ENCODE results near the gene EDEM3.
"Not testable (repeated sequence)": the region's sequence is repeated elsewhere in the genome, so short reads cannot be mapped to it uniquely, and the experiment has no call there.

The EDEM3 gene

DNA sequence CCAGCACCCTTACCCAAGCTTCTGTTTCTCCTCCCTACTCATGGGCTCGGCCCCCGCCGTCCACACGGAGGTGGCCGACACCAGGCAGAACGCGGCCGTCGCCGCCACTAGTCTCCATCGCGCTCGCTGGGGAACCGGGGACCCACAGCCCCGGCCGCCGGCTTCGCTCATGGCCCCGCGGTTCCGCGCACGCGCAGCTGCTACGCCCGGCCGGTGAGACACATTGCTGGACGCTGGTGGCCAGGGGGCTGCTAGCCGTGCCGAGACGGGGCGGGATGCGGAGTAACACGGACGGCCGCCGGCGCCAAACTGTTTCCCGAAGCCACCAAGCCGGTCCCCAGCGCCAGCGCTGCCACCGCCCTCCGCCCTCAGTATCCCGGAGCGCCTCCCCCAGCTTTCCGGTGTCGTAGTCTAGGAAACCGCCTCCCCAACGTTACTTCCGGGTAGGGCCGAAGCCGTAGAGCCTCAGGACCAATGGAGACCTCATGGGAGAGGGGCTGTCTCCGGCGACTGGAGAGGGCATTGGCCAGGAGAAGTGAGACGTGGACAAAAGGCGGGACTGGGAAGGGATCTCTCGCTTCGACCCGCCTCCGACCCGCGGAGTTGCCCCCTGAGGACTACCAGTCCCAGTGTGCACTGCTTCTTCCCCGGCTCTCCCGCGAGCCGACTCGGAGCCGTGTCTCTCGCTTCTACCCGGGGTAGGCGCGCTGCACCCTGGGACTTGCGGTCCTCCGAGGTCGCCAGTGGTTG, at the start of gene EDEM3:
Gene EDEM3 (minus strand): TSS at position 383 of the 750 bp plus-strand sequence. CDS start 212 bp downstream, at position 171.
- DNase-seq, result peak; percentile 99

DNA sequence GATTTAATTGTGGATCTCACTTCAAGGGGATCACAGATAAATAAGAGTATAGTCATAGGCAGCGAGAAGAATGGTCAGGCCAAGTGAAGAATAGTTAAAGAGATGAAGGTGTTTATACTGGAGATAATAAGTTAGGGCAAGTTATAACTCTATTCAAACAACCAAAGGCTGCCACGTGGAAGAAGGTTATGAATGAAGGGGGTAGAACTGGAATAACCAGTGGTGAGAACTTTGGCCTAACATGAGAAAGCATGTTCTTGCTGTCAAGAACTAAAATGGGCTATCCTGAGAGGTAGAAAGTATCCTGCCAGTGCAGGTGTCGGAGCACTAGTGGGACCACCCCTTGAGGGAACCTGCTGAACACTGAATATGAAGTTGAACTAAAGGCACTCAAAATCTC, 49.6 kb upstream of the EDEM3 start:
- DNase-seq, result no peak

DNA sequence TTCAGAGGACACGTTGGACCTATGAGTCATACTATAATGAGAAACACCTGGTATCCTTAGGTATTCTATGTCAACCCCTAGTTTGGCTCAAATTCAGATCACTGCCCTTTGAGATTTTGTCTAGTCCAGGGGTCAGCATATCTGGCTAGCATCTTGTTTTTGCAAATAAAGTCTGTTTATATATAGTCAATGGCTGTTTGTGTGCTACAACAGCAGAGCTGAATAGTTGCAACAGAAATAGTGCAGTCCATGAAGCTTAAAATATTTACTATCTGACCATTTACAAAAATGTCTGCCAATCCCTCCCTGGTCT, 48.5 kb upstream of the EDEM3 start:
- no peak for DNase-seq

- no peak for DNase-seq
Measured at GRCh38 chr1:184802354-184803179, 47.9 kb upstream of the EDEM3 start.

DNA sequence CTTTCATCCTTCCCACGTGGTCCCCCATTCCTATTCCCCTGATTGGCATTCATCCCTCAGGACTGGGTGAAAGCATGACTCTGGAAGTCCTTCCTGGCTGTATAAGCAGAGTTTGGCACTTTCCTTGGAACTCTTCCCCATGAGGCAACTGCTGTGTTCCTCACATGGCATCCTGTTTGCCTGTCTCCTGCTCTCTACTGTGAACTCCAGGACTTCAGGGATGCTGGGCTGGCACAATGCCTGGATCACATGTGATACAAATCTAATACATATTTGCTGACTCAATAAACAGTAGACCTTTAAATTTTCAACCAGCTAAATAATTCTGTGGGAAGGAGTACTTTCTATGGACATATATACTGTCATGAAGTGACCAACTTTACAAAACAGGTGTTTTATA, 46.8 kb upstream of the EDEM3 start:
- no peak for DNase-seq

DNA sequence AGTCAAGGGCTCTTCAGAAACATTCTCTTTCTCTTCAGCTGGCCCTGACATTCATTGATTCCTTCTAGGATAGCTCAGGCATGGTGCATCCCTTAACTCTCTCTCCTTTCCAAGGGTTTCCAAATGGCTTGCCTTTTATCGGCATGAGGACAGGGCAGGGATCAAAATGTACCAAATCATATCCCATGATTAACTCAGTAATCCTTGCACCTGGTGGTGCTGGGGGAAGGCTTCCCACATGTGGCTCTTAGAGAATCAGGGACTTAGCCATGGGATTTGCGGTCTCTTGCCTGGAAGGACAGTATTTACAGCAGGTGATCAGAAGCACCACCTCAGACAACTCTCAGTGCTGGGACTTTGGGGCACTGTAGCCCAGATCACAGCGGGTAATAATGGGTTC, 46.2 kb upstream of the EDEM3 start:
- no peak for DNase-seq

GRCh38 chr1:184793967-184794366, 39.3 kb upstream of the EDEM3 start:
- DNase-seq, result no peak

- peak; percentile 93 for DNase-seq
Measured at GRCh38 chr1:184792450-184792969, 37.9 kb upstream of the EDEM3 start.

GRCh38 chr1:184791550-184791900, 36.9 kb upstream of the EDEM3 start:
- no peak for DNase-seq

- no peak for DNase-seq
Measured at GRCh38 chr1:184790642-184791549, 36.2 kb upstream of the EDEM3 start.

GRCh38 chr1:184789884-184790283, 35.2 kb upstream of the EDEM3 start:
- DNase-seq, result no peak

- DNase-seq, result no peak
Measured at GRCh38 chr1:184788970-184789369, 34.3 kb upstream of the EDEM3 start.

DNA sequence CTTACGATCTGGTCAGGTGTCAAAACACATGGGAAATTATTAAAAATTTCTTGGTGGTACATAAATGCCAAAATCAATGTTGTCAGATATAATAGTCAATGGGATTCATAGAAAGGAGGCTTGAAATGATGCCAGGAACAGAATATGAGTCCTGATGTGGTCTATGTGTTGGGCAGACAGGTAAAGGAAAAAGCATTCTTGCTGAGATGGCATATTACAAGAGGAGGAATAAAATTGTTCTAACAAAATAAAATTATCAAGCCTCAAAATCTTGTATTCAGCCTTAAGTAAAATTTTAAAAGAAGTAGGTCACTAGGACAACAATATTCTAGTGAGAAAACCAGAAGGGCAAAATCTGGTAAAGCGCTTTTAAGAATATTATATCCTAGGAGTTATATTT, 30.9 kb upstream of the EDEM3 start:
- DNase-seq, result no peak

DNA sequence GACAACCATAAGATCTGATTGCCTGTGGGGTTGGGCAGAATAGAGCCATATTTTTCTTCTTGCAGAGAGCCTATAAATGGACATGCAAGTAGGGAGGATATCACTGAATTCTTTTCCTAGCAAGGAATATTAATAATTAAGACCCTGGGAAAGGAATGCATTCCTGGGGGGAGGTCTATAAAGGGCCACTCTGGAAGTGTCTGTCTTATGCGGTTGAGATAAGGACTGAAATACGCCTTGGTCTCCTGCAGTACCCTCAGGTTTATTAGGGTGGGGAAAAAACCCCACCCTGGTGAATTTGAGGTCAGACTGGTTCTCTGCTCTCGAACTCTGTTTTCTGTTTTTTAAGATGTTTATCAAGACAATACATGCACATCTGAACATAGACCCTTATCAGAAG, 29.1 kb upstream of the EDEM3 start:
- DNase-seq, result not testable (repeated sequence)

DNA sequence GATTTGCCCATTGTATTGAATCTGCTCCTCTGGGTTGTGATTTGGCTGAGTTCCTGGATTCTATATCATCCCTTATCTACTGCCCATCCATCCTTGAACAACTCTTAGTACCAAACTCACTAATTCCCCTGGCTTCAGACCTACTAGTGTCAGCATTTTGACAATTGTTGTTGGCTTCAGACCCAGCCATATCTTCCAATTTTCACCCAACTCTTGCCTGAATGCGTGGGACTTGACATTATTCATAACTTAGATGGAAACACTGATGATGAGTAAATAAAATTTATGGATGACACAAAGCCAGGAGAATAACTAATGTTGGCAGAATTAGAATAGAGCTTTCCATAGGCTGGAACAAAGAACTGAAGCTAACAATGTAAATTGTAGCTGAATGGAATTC, 27.3 kb upstream of the EDEM3 start:
- DNase-seq, result peak; percentile 45

DNA sequence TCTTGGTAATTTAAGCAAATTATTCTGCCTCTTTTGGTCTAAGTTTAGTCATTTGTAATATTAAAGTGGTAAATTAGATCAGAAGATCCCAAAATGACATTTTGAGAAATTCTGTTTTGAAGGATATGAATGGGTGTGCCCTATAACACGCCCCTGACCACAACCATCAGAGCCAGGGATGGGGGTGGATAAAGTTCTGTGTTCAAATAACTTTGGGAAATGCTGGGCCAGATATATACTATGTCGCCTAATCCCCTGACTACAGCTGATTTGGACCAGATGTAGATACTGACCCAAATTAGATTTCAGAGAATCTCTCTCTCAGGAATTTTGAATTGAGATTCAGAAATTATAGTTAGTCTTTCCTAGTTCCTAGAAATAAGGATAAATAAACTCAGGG, 21.2 kb upstream of the EDEM3 start:
- no peak for DNase-seq

- DNase-seq, result no peak
Measured at GRCh38 chr1:184775329-184775728, 20.7 kb upstream of the EDEM3 start.

DNA sequence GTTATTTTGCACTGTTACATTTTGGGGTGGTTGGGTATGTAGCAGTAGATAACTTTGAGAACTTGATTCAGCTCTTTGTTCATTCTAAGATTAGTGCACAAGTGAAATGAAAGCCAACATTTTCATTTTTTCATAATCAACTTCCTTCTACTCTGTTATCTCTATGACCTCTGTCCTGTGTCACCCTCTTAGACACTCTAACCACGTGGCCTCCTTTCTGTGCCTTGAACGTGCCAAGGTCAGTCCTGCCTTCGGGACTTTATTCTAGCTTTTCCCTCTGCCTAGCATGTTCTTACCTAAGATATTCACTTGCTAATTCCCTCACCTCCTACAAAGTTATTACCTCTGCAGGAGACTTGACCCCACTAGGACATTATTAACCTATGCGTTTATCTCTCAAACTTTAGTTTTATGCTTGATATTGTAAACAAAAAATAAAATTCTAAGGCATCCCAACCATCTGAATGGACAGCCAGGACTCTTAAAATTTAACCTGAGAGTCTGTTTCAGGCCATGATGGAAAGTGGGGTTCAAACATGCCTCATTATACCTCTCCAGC, 19.2 kb upstream of the EDEM3 start:
- no peak for DNase-seq

DNA sequence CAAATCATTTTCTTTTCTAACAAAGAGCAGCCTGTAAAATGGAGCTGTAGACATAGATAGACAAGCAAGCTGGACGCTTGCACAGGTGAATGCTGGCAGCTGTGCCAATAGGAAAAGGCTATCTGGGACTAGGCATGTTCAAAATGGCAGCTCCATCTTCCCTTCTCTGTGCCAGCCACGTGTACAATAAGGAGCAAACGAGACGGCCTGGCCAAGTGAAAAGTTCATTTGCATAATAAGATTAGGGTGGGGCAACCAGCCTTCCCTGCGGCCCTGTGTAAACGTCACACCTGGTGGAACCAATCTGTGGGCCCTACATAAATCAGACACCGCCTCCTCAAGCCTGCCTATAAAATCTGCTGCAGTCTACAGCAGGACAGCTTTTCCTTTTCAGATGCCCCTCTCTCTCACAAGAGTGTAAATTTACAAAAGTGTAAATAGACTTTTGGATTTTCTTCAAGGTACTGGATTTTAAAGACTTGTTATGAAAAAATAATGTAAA, 16.6 kb upstream of the EDEM3 start:
- no peak for DNase-seq

GRCh38 chr1:184770181-184770979, 15.7 kb upstream of the EDEM3 start:
- DNase-seq, result no peak

DNA sequence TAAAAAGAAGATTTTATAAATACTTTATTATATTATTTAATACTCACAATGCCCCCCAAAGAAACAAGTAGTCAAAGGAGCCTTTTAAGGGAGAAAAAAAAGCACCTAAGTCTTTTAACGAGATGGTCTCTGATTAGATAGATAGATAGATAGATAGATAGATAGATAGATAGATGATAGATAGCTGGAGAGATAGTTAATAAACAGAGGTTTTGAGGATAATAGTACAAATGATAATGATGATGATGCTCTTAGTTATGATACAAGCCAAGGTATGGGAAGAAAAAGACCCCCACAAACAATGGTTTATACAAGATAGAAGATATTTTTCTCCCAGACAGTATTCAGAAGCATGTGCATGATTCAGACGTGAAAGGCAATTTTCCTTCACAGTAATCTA, 14.6 kb upstream of the EDEM3 start:
- DNase-seq, result no peak

DNA sequence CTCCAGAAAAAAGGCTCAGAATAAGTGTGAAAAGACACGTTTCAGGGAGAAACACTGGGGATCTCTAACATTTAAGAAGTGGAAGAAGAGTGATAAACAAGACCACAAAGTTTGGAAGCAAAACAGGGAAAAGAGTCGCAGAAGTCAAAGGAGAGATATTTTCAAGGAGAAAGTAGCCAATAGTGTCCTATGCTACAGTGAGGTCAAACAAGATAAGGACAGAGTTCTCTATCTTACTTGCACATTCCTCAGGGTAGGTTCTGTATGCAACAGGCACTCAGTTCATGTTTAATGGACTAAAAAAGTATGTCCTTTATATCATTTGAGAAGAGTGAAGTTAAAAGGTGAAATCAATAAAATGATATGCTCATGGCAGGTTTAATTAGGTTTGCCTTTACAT, 13.8 kb upstream of the EDEM3 start:
- DNase-seq, result no peak

Measured in NCI-H226 (cell line).